ENCODE results near the gene TNRC6C.

Gene TNRC6C

DNA sequence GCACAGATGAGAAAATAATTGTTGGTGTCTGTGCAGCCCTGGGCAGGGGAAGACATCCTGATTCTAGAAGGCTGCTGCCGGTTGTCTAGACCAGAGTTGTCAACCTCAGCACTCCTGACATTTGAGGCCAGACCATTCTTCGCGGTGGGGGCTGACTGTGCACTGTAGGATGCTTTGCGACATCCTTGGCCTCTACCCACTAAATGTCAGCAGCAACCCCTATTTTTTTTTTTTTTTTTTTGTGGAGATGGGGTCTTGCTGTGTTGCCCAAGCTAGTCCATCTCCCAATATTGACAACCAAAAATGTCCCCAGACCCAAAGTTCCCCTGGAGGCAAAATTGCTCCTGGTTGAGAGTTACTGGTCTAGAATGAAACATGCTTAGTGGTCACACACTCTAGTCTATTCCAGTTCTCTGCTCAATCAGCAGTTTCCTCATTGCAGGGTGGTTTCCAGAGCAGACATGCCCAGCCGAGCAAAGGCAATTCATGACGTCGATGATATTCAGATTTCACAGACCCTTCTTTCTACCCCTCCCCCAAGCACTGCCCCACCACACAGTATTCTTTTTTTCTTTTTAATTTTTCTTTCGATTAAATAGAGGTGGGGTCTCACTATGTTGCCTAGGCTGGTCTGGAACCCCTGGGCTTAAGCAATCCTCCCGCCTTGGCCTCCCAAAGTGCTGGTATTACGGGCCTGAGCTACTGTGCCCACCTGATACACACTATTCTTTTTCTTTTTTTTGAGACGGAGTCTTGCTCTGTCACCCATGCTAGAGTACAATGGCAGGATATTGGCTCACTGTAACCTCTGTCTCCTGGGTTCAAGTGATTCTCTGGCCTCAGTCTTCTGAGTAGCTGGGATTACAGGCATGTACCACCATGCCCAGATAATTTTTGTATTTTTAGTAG, 196.7 kb downstream of the TNRC6C start:
- no peak for TF ChIP-seq CTCF (IDR thresholded peaks at IDR 0.05; ENCODE audit: low read depth, low read length)
- in situ Hi-C loops (cut with HindIII; ENCODE audit: low sequenced_read_pairs), result no loop called here
- no peak overlapping the region for H3K4me3 ChIP-seq (ENCODE audit: low read depth, low read length)
- no peak for DNase-seq (ENCODE audit: low read depth, low spot score)
